GM23248 (cell line): ENCODE results near the gene ACP6. TPM values are rescaled to one million over a fixed set of nuclear protein-coding genes. Genes with fewer than 3 reads are reported as not detected.

Experiments used
- DNase-seq: peaks from one replicate; pipeline ENCODE4 v3.0.0-alpha.2; 2015
- H2AFZ ChIP-seq: fragments of 200-600 bp; sonication (generic); 2 replicates; pipeline ENCODE4 v1.6.1; 2016; ENCODE audit warnings: antibody characterized with exemption
- H3F3A ChIP-seq: fragments of 200-600 bp; sonication (generic); 2 replicates; pipeline ENCODE4 v1.6.1; 2016; ENCODE audit warnings: mild to moderate bottlenecking, antibody characterized with exemption, mixed run types; ENCODE audit not compliant: insufficient read depth
- H3K27ac ChIP-seq: fragments of 200-600 bp; sonication (generic); 2 replicates; pipeline ENCODE4 v1.5.1; 2016; ENCODE audit warnings: mild to moderate bottlenecking
- H3K27me3 ChIP-seq: fragments of 200-600 bp; sonication (generic); replicated peaks from 2 replicates; pipeline ENCODE4 v1.6.1; 2016; ENCODE audit warnings: mild to moderate bottlenecking; ENCODE audit not compliant: insufficient read depth
- H3K36me3 ChIP-seq: fragments of 200-600 bp; sonication (generic); 2 replicates; pipeline ENCODE4 v1.6.1; 2016; ENCODE audit warnings: low read depth, mild to moderate bottlenecking
- H3K4me1 ChIP-seq: fragments of 200-600 bp; sonication (generic); 2 replicates; pipeline ENCODE4 v1.6.1; 2016; ENCODE audit warnings: mild to moderate bottlenecking; ENCODE audit not compliant: insufficient read depth
- H3K4me2 ChIP-seq: fragments of 200-600 bp; sonication (generic); one replicate; pipeline ENCODE4 v1.6.1; 2016; ENCODE audit warnings: mild to moderate bottlenecking; ENCODE audit not compliant: unreplicated experiment
- H3K4me3 ChIP-seq: fragments of 200-600 bp; sonication (generic); 2 replicates; pipeline ENCODE4 v1.5.1; 2016; ENCODE audit warnings: mild to moderate bottlenecking
- H3K79me2 ChIP-seq: fragments of 200-600 bp; sonication (generic); 2 replicates; pipeline ENCODE4 v1.6.1; 2016; ENCODE audit warnings: mild to moderate bottlenecking; ENCODE audit not compliant: insufficient read depth
- H3K9ac ChIP-seq: fragments of 200-600 bp; sonication (generic); 2 replicates; pipeline ENCODE4 v1.6.1; 2016; ENCODE audit warnings: mild to moderate bottlenecking
- H3K9me2 ChIP-seq: fragments of 200-600 bp; sonication (generic); 2 replicates; pipeline ENCODE4 v1.6.1; 2016; ENCODE audit warnings: mixed run types, mild to moderate bottlenecking, moderate library complexity; ENCODE audit not compliant: insufficient read depth
- H3K9me3 ChIP-seq: fragments of 200-600 bp; sonication (generic); one replicate; pipeline ENCODE4 v1.6.1; 2017; ENCODE audit warnings: low read depth
- H4K20me1 ChIP-seq: fragments of 200-600 bp; sonication (generic); 2 replicates; pipeline ENCODE4 v1.6.0; 2016; ENCODE audit not compliant: insufficient read depth
- EZH2 ChIP-seq: fragments of 200-600 bp; sonication (generic); IDR thresholded peaks from 2 replicates; pipeline ENCODE4 v1.6.1; 2018; ENCODE audit warnings: antibody characterized with exemption, mild to moderate bottlenecking; ENCODE audit not compliant: insufficient read depth, poor library complexity, severe bottlenecking
- EZH2phosphoT487 ChIP-seq: fragments of 200-600 bp; sonication (generic); IDR thresholded peaks from 2 replicates; pipeline ENCODE4 v1.6.1; 2018; ENCODE audit warnings: antibody characterized with exemption, moderate library complexity, mild to moderate bottlenecking, low read depth; ENCODE audit not compliant: insufficient read depth
- WGBS, 2 experiments: methylation state at CpG; one replicate each; pipeline ENCODE4 v1.1.6; 2015 to 2017; ENCODE audit warnings: low lambda C conversion rate in 2 of 2, low coverage in 1 of 2; ENCODE audit errors: missing lambda C conversion rate in 2 of 2; 5-methylcytosine and 5-hydroxymethylcytosine counted together
- in situ Hi-C: fragments of 300-500 bp; cut with MboI; formaldehyde crosslinking; loops from 2 replicates; pipeline ENCODE4 v1.15.0; 2020
- polyA plus RNA-seq: library from polyadenylated mRNA; unstranded; fragments of >200 nt; fragmentation: Nextera tagmentation; extraction: Ambion mirVana; gene quantifications from 2 replicates; pipeline ENCODE4 v1.2.1, GENCODE V29; 2016
- total RNA-seq: library from RNA; depleted of rRNA; stranded (reverse); fragments of >200 nt; shearing (Covaris generic); gene quantifications from 2 replicates; pipeline ENCODE4 v1.2.3, GENCODE V29; 2014

ACP6 gene
- total and polyA plus RNA-seq, 2 experiments from 2014 or later = 9.1 to 11.0 TPM

DNA sequence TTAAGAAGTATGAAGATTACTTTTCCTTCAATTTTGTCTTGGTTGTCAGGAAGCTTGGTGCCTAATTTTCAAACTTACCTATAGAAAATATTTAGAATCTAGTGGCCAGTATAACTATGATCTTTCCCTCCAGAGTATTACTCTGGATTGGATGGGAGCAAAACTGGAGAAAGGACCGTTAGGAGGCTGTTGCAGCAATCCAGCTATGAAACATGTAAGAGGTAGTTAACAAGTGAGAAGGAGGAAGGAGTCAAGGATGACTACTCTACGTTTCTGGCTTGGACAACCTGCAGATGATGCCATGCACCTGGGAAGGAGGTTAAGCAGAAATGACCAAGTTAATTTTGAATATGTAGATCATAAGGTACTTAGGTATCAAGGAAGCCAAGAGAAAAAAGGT, 3.5 kb upstream of the ACP6 start:
- Histone ChIP-seq H3K9ac (no peak overlapping the region), H3K36me3 (no peaks in the 10 kb centered on the region), H3K4me1 (peaks cover 41% of the 10 kb centered on the region), H3F3A (peaks cover 44% of the 10 kb centered on the region), H3K9me3 (no peaks in the 10 kb centered on the region), H3K27ac (no peak overlapping the region), H3K4me3 (no peak overlapping the region), H4K20me1 (no peaks in the 10 kb centered on the region), H3K9me2 (no peaks in the 10 kb centered on the region), H2AFZ (no peak overlapping the region), H3K27me3 (no peaks in the 10 kb centered on the region), H3K79me2 (no peaks in the 10 kb centered on the region), H3K4me2 (no peak overlapping the region)
- in situ Hi-C loops = no loop called here
- no peak for TF ChIP-seq EZH2phosphoT487
- TF ChIP-seq EZH2 = no peak
- 39 to 40% methylated on average over 2 of the region's 2 CpGs for whole genome bisulfite sequencing, 2 experiments
- DNase-seq = peak; percentile 14

DNA sequence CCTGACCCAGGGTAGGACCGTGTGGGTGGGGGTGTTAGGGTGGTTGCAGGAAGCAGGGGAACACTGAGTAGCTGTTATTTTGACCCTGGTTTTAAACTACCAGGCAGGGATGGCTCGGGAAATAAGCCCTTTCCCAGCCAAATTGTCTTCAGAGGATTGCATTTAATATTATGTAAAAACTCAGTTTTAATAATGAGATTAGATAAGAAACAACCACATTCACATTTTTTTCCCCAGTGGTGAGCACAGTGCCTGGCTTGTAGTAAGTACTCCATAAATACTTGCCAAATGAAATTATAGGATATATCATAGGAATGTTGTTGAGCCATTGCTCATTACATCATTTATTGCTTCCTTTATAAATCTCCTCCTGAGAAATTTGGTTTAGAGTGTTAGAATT, 3.1 kb upstream of the ACP6 start:
- TF ChIP-seq EZH2 (no peak), EZH2phosphoT487 (no peak)
- Histone ChIP-seq H3K9ac (no peak overlapping the region), H3K36me3 (no peaks in the 10 kb centered on the region), H3K27me3 (no peaks in the 10 kb centered on the region), H3K4me2 (no peak overlapping the region), H3K27ac (no peak overlapping the region), H3K4me3 (no peak overlapping the region), H3K79me2 (peaks cover 3% of the 10 kb centered on the region; the same call in 1 of the 2 replicates), H4K20me1 (no peaks in the 10 kb centered on the region), H2AFZ (no peak overlapping the region), H3K9me3 (no peaks in the 10 kb centered on the region), H3F3A (peaks cover 46% of the 10 kb centered on the region), H3K4me1 (peaks cover 44% of the 10 kb centered on the region), H3K9me2 (no peaks in the 10 kb centered on the region)
- in situ Hi-C loops = no loop called here
- WGBS, 2 experiments = 66 to 80% methylated on average over 1 to 2 of the region's 2 CpGs
- DNase-seq = peak; percentile 38

DNA sequence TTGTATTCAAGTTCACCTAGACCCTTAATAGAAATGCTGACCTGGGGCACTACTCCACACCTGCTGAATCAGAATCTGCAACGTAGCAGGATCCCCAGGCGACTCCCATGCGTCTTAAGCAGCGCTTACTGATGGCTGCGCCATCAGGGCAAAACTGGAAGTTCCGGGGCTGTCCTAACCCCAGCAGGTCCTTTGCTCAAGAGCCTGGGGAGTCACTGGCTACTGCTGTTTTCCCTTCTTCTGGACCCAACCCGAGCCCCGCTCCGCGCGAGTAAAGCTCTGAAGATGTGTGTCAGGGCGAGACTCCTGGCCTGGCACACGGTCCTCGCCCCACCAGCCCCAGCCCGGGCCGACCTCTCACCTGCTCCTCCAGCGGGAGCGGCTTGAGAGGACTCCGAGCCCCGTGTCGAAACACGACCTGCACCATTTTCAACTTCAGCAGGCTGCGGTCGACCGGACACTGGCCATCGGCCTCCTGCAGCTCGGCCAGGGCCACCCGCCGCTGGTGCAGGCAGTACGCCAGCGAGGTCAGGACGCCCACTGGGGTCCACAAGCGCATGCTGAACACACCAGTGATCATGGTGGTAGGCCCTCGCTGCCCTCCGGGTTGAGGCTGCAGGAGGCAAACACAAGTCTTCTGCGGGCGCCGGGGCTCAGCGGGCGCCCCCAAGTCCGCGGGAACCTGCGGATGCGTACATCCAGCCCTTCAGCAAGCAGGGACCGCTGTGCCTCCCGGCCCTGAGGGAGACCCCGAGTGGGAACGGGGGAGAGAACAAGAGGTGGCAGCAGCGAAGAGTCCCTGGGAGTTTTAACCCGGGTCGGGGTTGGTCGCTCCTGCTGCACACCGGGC, 630 bp downstream of the ACP6 start:
- peak; percentile 72 for DNase-seq
- in situ Hi-C loops = no loop called here
- no peak overlapping the region for H3K27ac ChIP-seq

DNA sequence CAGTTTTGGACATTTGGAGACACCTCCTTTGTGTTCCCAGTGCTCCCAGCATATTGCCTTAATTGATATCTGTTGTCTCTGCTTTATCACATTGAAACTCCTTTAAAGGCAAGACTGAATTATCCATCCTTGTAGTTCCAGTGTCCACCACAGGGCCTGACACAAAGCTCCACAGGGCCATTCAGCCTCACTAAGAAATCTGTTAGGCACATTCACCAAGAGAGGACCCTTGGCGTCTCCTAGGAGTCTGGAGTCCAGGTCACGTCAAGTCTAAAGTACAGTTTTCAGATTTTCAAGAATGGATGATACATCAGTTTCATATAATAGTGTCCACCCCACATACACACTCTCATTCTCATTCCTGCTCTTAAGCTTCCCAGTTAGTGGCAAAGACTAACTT, 4.8 kb downstream of the ACP6 start:
- H3K4me1 ChIP-seq = 0 out of 2 replicates have a peak, but pooled peaks cover 4% of the 10 kb centered on the region
- in situ Hi-C loops = no loop called here
- no peaks in the 10 kb centered on the region for H3K9me2 ChIP-seq
- no peaks in the 10 kb centered on the region for H3K27me3 ChIP-seq
- H3K27ac ChIP-seq = no peak overlapping the region
- TF ChIP-seq EZH2phosphoT487 (no peak), EZH2 (no peak)
- H3F3A ChIP-seq = peaks cover 8% of the 10 kb centered on the region; the same call in 1 of the 2 replicates
- peak; percentile 16 for DNase-seq
- WGBS, 2 experiments = 91 to 96% methylated on average over 2 of the region's 2 CpGs
- H3K4me2 ChIP-seq = no peak overlapping the region
- H3K9ac ChIP-seq = no peak overlapping the region
- no peak overlapping the region for H3K4me3 ChIP-seq
- no peaks in the 10 kb centered on the region for H4K20me1 ChIP-seq
- no peaks in the 10 kb centered on the region for H3K9me3 ChIP-seq
- no peaks in the 10 kb centered on the region for H3K36me3 ChIP-seq
- peaks cover 12% of the 10 kb centered on the region; the same call in 1 of the 2 replicates for H3K79me2 ChIP-seq
- H2AFZ ChIP-seq = no peak overlapping the region

More for the DNA sequence above, 630 bp downstream of the ACP6 start:
- 1 to 2% methylated on average over 47 to 52 of the region's 53 CpGs for WGBS, 2 experiments
- peak overlapping the region; percentile 65 for H3K9ac ChIP-seq
- H3K4me3 ChIP-seq = peak overlapping the region; percentile 83
- H3F3A ChIP-seq = peaks cover 15% of the 10 kb centered on the region
- TF ChIP-seq EZH2phosphoT487 = no peak
- TF ChIP-seq EZH2 = no peak
- peak overlapping the region; percentile 96 for H3K4me2 ChIP-seq
- H2AFZ ChIP-seq = peak overlapping the region; percentile 99
- no peaks in the 10 kb centered on the region for H3K27me3 ChIP-seq
- H4K20me1 ChIP-seq = no peaks in the 10 kb centered on the region
- H3K79me2 ChIP-seq = peaks cover 12% of the 10 kb centered on the region; the same call in 1 of the 2 replicates
- no peaks in the 10 kb centered on the region for H3K9me2 ChIP-seq
- H3K4me1 ChIP-seq = peaks cover 19% of the 10 kb centered on the region; the same call in 1 of the 2 replicates
- H3K36me3 ChIP-seq = no peaks in the 10 kb centered on the region
- no peaks in the 10 kb centered on the region for H3K9me3 ChIP-seq
